Testis (tissue), 2 donors: ENCODE measurements around the gene DDC.

Experiments
- CTCF ChIP-seq, 3 experiments: fragments of 450-650 bp in 2 of 3; fragments of 200-600 bp in 1 of 3; sonication (generic) in 1 of 3; IDR thresholded peaks; one replicate each; pipeline ENCODE4 v1.5.1; 2016 to 2019; ENCODE audit warnings: antibody characterized with exemption in 3 of 3, mild to moderate bottlenecking in 2 of 3, moderate library complexity in 1 of 3
- POLR2A ChIP-seq: fragments of 450-650 bp; IDR thresholded peaks from one replicate; pipeline ENCODE4 v1.6.1; 2017; ENCODE audit warnings: antibody characterized with exemption, mild to moderate bottlenecking, moderate library complexity

- TF ChIP-seq CTCF (IDR thresholded peaks at IDR 0.05), result no peak
- no peak for TF ChIP-seq POLR2A
Measured at GRCh38 chr7:50422858-50423257, 142.3 kb downstream of the DDC start.
